Duodenal mucosa (tissue), 2 donors: ENCODE data around the gene ZDHHC14.
"Not testable (repeated sequence)": the region's sequence is repeated elsewhere in the genome, so short reads cannot be mapped to it uniquely, and the experiment has no call there.

Experiments
- H3K27ac ChIP-seq: one replicate; pipeline ENCODE4 v1.7.0; 2013; ENCODE audit warnings: low read depth, low read length
- H3K27me3 ChIP-seq, 2 donors: one replicate each; pipeline ENCODE4 v1.7.0; 2013; ENCODE audit warnings: low read length in 2 of 2, control low read depth in 1 of 2; ENCODE audit not compliant: insufficient read depth in 2 of 2, control insufficient read depth in 1 of 2
- H3K36me3 ChIP-seq, 2 donors: one replicate each; pipeline ENCODE4 v1.7.0; 2013; ENCODE audit warnings: low read length in 2 of 2, control low read depth in 1 of 2; ENCODE audit not compliant: insufficient read depth in 2 of 2, control insufficient read depth in 1 of 2
- H3K4me1 ChIP-seq, 2 donors: one replicate each; pipeline ENCODE4 v1.7.0; 2013; ENCODE audit warnings: low read length in 2 of 2, control low read depth in 1 of 2; ENCODE audit not compliant: insufficient read depth in 2 of 2, control insufficient read depth in 1 of 2
- H3K4me3 ChIP-seq, 2 donors: one replicate each; pipeline ENCODE4 v1.7.0; 2013; ENCODE audit warnings: low read length in 2 of 2, low read depth in 1 of 2
- H3K9ac ChIP-seq, 2 donors: one replicate each; pipeline ENCODE4 v1.7.0; 2013; ENCODE audit warnings: low read length in 2 of 2, low read depth in 1 of 2
- H3K9me3 ChIP-seq, 2 donors: one replicate each; pipeline ENCODE4 v1.7.0; 2013; ENCODE audit warnings: low read length in 2 of 2, control low read depth in 1 of 2; ENCODE audit not compliant: control insufficient read depth in 1 of 2

Gene ZDHHC14

DNA sequence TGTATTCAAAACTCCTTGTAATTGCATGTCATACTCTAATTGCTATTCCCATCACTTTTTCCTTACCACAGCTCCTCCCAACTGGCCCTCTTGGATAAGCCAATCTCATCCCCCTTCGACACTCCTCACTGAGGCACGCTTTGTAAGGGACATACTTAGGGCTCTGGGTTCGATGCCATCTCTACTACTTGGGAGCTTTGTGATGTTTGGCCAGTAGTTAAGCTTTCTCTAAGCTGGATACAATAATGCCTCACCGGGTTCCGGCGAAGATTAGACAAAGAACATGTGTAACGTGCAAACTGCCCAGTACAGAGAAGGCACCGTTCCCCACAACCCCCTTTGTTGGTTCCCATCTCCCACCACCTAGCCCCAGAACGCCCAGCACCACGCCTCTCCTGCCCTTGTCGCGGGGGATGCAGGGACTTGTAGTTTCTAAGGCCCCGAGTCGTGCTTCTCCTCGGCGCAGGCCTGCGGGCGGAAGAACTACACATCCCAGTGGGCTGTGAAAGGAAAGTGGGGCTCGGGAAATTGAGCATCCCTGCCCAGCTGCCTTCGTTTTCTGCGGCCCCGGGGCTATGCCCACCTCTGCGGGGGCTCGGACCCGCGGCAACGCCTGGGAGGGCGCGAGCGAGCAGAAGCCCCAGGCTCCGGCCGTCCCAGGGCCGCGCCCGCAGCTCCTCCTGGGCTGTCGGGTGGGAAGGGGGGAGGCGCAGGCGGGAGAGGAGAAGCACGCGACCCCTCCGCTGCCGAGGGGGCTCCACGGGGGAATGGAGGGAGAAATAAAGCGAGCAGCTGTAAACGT is 1.1 kb upstream of the ZDHHC14 start:
- Histone ChIP-seq H3K9me3 (no peaks in the 10 kb centered on the region), H3K4me3 (peak overlapping the region; percentile 68 to 92)

GRCh38 chr6:157380458-157380778 is 572 bp upstream of the ZDHHC14 start:
- H3K27me3 ChIP-seq, result no peaks in the 10 kb centered on the region
- H3K9ac ChIP-seq, result peak overlapping the region; percentile 57 to 78
- H3K9me3 ChIP-seq, result no peaks in the 10 kb centered on the region
- no peaks in the 10 kb centered on the region for H3K36me3 ChIP-seq
- H3K4me1 ChIP-seq, result peaks cover 20 to 29% of the 10 kb centered on the region in 2 donors
- peak overlapping the region; percentile 82 for H3K27ac ChIP-seq
- peak overlapping the region; percentile 68 to 92 for H3K4me3 ChIP-seq

More for the DNA sequence above, 1.1 kb upstream of the ZDHHC14 start:
- Histone ChIP-seq H3K36me3 (no peaks in the 10 kb centered on the region), H3K27ac (peak overlapping the region; percentile 82), H3K4me1 (peaks cover 20 to 28% of the 10 kb centered on the region in 2 donors), H3K9ac (peak overlapping the region; percentile 57 to 78), H3K27me3 (no peaks in the 10 kb centered on the region)

- H3K4me1 ChIP-seq, result peaks cover 20 to 33% of the 10 kb centered on the region in 2 donors
- H3K27me3 ChIP-seq, result no peaks in the 10 kb centered on the region
- H3K9ac ChIP-seq, result peak overlapping the region; percentile 80 to 86
- H3K27ac ChIP-seq, result peak overlapping the region; percentile 61
- H3K36me3 ChIP-seq, result no peaks in the 10 kb centered on the region
- no peaks in the 10 kb centered on the region for H3K9me3 ChIP-seq
- peak overlapping the region; percentile 68 to 92 for H3K4me3 ChIP-seq
These were observed 936 bp downstream of the ZDHHC14 start for GRCh38 chr6:157381631-157382621.

DNA sequence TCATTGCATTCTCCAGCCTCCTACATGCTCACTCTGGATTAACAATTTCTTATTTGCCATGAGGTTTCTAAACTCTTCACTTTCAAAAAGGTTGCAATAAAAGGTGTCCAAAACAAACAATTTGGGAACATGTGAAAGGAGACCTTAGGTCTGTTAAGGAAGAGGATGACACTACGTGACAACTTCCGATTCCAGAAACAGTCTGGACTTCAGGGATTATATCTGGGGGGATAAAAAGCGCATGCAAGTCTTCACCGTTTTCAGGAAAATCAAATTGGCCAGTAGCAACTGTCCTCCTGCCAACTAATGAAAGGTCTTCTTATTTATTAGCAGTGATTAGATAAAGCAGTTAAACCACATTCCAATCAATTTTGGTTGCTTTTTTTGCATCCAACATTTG is 1.8 kb downstream of the ZDHHC14 start:
- Histone ChIP-seq H3K9me3 (no peaks in the 10 kb centered on the region), H3K9ac (peak overlapping the region; percentile 80 to 86), H3K27me3 (no peaks in the 10 kb centered on the region), H3K27ac (no peak overlapping the region), H3K4me1 (peaks cover 20 to 33% of the 10 kb centered on the region in 2 donors), H3K4me3 (peak overlapping the region; percentile 68 to 92), H3K36me3 (no peaks in the 10 kb centered on the region)

- Histone ChIP-seq H3K36me3 (no peaks in the 10 kb centered on the region), H3K27me3 (no peaks in the 10 kb centered on the region), H3K4me3 (peak overlapping the region; percentile 68 to 92), H3K4me1 (peaks cover 20 to 36% of the 10 kb centered on the region in 2 donors), H3K9ac (no peak overlapping the region), H3K27ac (no peak overlapping the region), H3K9me3 (no peaks in the 10 kb centered on the region)
These were observed 2.5 kb downstream of the ZDHHC14 start for GRCh38 chr6:157383471-157383870.

DNA sequence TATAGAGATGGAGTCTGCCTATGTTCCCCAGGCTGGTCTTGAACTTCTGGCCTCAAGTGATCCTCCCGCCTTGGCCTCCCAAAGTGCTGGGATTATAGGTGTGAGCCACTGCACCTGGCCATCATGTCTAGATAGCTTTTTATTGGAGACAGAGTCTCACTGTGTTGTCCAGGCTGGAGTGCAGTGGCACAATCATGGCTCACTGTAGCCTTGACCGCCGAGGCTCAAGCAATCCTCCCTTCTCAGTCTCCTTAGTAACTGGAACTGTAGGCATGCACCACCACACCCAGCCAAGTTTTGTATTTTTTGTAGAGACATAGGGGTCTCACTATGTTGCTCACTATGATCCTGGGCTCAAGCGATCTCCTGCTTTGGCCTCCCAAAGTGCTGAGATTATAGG is 4.0 kb downstream of the ZDHHC14 start:
- H3K9me3 ChIP-seq, H3K36me3 ChIP-seq, H3K9ac ChIP-seq, H3K4me3 ChIP-seq, H3K27me3 ChIP-seq, H3K27ac ChIP-seq: not testable (repeated sequence)
- peaks cover 16 to 29% of the 10 kb centered on the region in 2 donors for H3K4me1 ChIP-seq

DNA sequence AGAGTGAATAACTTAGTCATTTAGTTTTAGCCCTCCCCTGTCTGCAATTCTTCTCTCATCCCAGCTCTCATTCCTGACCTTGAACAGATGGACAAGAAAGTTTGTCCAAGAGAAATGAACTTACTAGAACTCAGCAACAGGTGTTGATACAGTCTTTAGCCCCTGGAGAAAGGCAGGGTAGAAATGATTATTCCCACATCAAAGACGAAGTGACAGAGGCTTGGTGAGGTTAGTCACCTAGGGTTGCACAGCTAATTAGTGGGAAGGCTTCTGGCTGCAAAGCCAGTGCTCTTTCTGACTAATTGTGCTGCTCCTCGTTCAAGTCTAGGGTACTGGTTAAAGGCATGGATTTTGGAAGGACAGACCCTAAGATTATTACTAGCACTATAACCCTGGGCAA is 4.5 kb downstream of the ZDHHC14 start:
- Histone ChIP-seq H3K4me3 (no peak overlapping the region), H3K27ac (no peak overlapping the region)

GRCh38 chr6:157386023-157386422 is 5.0 kb downstream of the ZDHHC14 start:
- Histone ChIP-seq H3K27ac (no peak overlapping the region), H3K9ac (no peak overlapping the region), H3K4me1 (peaks cover 16 to 29% of the 10 kb centered on the region in 2 donors)

More for the DNA sequence above, 4.5 kb downstream of the ZDHHC14 start:
- Histone ChIP-seq H3K9me3 (peaks cover 0 to 6% of the 10 kb centered on the region in 2 donors), H3K9ac (no peak overlapping the region), H3K36me3 (no peaks in the 10 kb centered on the region), H3K27me3 (no peaks in the 10 kb centered on the region), H3K4me1 (peaks cover 16 to 29% of the 10 kb centered on the region in 2 donors)

GRCh38 chr6:157386454-157386853 is 5.5 kb downstream of the ZDHHC14 start:
- Histone ChIP-seq H3K9me3 (peaks cover 0 to 14% of the 10 kb centered on the region in 2 donors), H3K36me3 (peaks cover 0 to 5% of the 10 kb centered on the region in 2 donors), H3K27me3 (no peaks in the 10 kb centered on the region), H3K27ac (no peak overlapping the region), H3K4me1 (peaks cover 16 to 29% of the 10 kb centered on the region in 2 donors), H3K4me3 (no peak overlapping the region), H3K9ac (no peak overlapping the region)

More at GRCh38 chr6:157386023-157386422, 5.0 kb downstream of the ZDHHC14 start:
- H3K4me3 ChIP-seq, result no peak overlapping the region
- no peaks in the 10 kb centered on the region for H3K27me3 ChIP-seq
- H3K36me3 ChIP-seq, result peaks cover 0 to 2% of the 10 kb centered on the region in 2 donors
- peaks cover 0 to 12% of the 10 kb centered on the region in 2 donors for H3K9me3 ChIP-seq

DNA sequence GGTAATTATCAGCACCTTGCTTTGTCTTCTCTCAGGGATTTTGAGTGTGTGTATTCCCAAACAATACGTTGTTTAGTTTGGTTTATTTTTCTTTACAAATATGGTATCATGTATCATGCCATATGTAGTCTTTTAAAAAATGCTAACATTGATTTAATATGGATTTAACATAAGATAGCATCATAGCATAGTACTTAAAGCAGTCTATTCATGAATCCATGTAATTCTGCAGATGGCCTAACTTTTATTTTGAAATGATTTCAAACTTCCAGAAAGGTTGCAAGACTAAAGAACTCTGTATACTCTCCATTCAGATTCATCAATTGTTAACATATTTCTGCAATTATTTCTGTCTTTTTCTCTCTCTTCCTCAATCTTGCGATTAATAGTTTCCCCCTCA is 7.9 kb downstream of the ZDHHC14 start:
- no peaks in the 10 kb centered on the region for H3K27me3 ChIP-seq
- peaks cover 8 to 24% of the 10 kb centered on the region in 2 donors for H3K4me1 ChIP-seq
- H3K27ac ChIP-seq, result no peak overlapping the region
- H3K9me3 ChIP-seq, result peaks cover 0 to 14% of the 10 kb centered on the region in 2 donors
- H3K36me3 ChIP-seq, result peaks cover 0 to 5% of the 10 kb centered on the region in 2 donors
- no peak overlapping the region for H3K9ac ChIP-seq
- no peak overlapping the region for H3K4me3 ChIP-seq
